ENCODE data around the gene B3GNT7. TPM values are rescaled to one million over a fixed set of nuclear protein-coding genes. Genes with fewer than 3 reads are reported as not detected.
"Not testable (repeated sequence)": the region's sequence is repeated elsewhere in the genome, so short reads cannot be mapped to it uniquely, and the experiment has no call there.

Gene B3GNT7
- total and polyA plus RNA-seq, 12 donors = 0.72 to 61.7 (median 2.1) TPM

DNA sequence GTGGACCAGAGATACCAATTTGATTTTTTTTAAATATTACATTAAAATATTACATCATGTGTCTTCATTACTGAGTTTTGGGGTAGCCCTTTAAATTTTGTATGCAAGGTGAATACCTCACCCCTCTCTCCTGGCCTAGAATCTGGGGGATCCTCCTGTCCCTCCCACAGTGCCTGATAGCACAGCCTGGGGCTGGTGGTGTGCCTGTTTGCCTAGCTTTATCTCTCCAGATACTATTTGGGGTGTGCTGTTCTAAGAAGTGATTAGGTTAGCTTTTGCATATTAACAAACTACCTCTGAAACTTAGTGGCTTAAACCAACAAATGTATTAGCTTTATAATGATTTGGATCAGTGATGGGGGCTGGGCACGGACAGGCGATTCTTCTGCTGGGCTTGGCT is 20.7 kb upstream of the B3GNT7 start:
- intact Hi-C loops (cut with DNase I) = loop anchor here in 1 of 10 donors (1.0 kb wide), 1 partner anchor 20 kb away; no protein-coding TSS in a partner anchor
- Histone ChIP-seq H3K4me1 (peaks cover 0 to 8% (median 5%) of the 10 kb centered on the region in 9 donors), H3K9me3 (no peaks in the 10 kb centered on the region), H3K4me3 (no peak overlapping the region), H3K36me3 (no peaks in the 10 kb centered on the region), H3K27me3 (no peaks in the 10 kb centered on the region), H3K27ac (no peak overlapping the region)
- no peak for TF ChIP-seq CTCF (IDR thresholded peaks at IDR 0.05)
- no peak for DNase-seq
- WGBS, 2 donors = 93 to 100% methylated on average over 2 of the region's 2 CpGs
- ATAC-seq = no peak

DNA sequence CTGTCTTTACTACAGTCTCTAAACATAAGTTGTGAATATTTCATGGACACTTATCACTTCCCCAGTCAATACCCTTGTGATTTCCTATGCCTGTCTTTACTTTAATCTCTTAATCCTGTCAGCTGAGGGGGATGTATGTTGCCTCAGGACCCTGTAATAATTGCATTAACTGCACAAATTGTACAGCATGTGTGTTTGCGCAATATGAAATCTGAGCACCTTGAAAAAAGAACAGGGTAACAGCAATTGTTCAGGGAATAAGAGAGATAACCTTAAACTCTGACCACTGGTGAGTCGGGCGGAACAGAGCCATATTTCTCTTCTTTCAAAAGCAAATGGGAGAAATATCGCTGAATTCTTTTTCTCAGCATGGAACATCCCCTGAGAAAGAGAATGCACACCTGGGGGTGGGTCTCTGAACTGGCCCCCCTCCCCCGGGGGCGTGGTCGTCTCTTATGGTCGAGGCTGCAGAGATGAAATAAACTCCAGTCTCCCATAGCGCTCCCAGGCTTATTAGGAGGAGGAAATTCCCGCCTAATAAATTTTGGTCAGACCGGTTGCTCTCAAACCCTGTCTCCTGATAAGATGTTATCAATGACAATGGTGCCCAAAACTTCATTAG is 19.4 kb upstream of the B3GNT7 start:
- intact Hi-C loops (cut with DNase I) = loop anchor here in 1 of 10 donors (1.0 kb wide), 1 partner anchor 18 kb away; no protein-coding TSS in a partner anchor
- not testable (repeated sequence) for H3K27me3 ChIP-seq, H3K36me3 ChIP-seq, H3K9me3 ChIP-seq, ATAC-seq, H3K27ac ChIP-seq, H3K4me3 ChIP-seq, DNase-seq, H3K4me1 ChIP-seq
- WGBS, 2 donors = 55 to 58% methylated on average over 11 of the region's 11 CpGs

DNA sequence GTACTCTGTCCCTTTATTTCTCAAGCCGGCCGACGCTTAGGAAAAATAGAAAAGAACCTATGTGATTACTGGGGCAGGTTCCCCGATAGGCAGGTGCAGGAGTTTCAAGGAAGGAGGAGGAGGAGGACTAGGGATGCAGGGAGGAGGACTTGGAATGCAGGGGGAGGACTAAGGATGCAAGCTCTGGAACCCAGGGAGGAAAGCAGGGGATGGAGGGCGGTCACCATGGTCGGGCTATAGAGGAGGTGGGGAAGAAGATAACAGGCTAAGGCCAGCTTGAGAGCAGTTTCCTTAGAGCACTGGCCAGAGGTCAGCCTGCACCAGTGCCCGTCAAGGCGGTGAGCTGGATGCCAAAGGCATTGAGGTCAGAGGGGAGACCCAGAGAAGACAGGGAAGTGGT is 18.7 kb upstream of the B3GNT7 start:
- 71 to 75% methylated on average over 8 of the region's 8 CpGs for WGBS, 2 donors
- intact Hi-C loops (cut with DNase I) = no loop called here
- ATAC-seq = no peak

DNA sequence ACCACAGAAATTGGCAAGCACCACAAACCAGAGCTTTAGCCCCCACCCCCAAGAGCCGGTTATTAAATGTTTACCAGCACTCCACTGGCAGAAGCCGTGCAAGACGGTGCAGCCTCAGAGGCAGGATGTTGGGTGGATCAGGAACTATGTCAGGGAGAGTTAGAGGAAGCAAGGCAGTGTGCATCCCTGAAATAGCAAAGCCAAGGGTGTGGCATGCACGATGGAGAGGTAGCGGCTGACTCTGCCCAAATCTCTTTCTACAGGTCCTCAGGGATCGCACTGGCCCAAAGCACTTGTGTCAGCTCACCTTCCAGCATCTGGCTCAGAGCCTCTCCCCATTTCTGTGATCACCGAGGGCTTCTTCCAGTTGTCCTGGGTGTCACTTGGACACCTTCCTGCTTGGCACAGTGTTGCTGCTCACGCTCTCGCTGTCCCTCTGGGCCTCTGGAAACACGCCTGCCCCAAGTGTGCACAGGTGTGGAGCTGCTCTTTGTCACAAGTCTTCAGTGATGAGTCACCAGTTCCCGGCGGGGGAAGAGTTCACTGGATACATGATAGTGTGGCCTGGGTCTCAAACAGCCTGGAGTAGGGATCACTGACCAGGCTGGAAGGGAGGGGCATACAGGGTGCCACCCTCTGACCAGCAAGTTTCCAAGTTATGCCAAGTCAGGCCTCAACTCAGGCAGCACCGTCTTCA is 17.3 kb upstream of the B3GNT7 start:
- WGBS, 2 donors = 62 to 72% methylated on average over 13 of the region's 13 CpGs
- ATAC-seq = peak in 4 of 8 donors; percentile 24 to 62 (median 47)

More for the DNA sequence above, 18.7 kb upstream of the B3GNT7 start:
- Histone ChIP-seq H3K4me3 (no peak overlapping the region), H3K4me1 (peaks cover 0 to 6% (median 0%) of the 10 kb centered on the region in 9 donors), H3K9me3 (no peaks in the 10 kb centered on the region), H3K27me3 (no peaks in the 10 kb centered on the region), H3K27ac (no peak overlapping the region), H3K36me3 (no peaks in the 10 kb centered on the region)
- DNase-seq = no peak
- no peak for TF ChIP-seq CTCF (IDR thresholded peaks at IDR 0.05)

More for the DNA sequence above, 17.3 kb upstream of the B3GNT7 start:
- intact Hi-C loops (cut with DNase I) = no loop called here
- no peak for TF ChIP-seq CTCF (IDR thresholded peaks at IDR 0.05)
- Histone ChIP-seq H3K9me3 (no peaks in the 10 kb centered on the region), H3K27me3 (no peaks in the 10 kb centered on the region), H3K4me3 (no peak overlapping the region), H3K36me3 (no peaks in the 10 kb centered on the region), H3K27ac (no peak overlapping the region), H3K4me1 (peaks cover 0 to 6% (median 0%) of the 10 kb centered on the region in 9 donors)
- no peak for DNase-seq
